ENCODE measurements around the gene CCDC142.
"Not testable (repeated sequence)": the region's sequence is repeated elsewhere in the genome, so short reads cannot be mapped to it uniquely, and the experiment has no call there.

Gene CCDC142

GRCh38 chr2:74464406-74464805, 18.4 kb downstream of the CCDC142 start:
- peak; percentile 37 for DNase-seq (ENCODE audit: low spot score)

- DNase-seq (ENCODE audit: low spot score), result no peak
Observed at GRCh38 chr2:74462786-74463105, 20.1 kb downstream of the CCDC142 start.

- DNase-seq (ENCODE audit: low spot score), result no peak
Observed at GRCh38 chr2:74462054-74462785, 20.6 kb downstream of the CCDC142 start.

- peak; percentile 33 for DNase-seq (ENCODE audit: low spot score)
Observed at GRCh38 chr2:74461187-74462053, 21.4 kb downstream of the CCDC142 start.

GRCh38 chr2:74460187-74460586, 22.6 kb downstream of the CCDC142 start:
- DNase-seq (ENCODE audit: low spot score), result not testable (repeated sequence)

- not testable (repeated sequence) for DNase-seq (ENCODE audit: low spot score)
Observed at GRCh38 chr2:74459503-74460118, 23.2 kb downstream of the CCDC142 start.

GRCh38 chr2:74458938-74459363, 23.8 kb downstream of the CCDC142 start:
- no peak for DNase-seq (ENCODE audit: low spot score)

- peak; percentile 92 for DNase-seq (ENCODE audit: low spot score)
Observed at GRCh38 chr2:74458132-74458937, 24.5 kb downstream of the CCDC142 start, which contains the start of gene WBP1. WBP1 (plus strand) TSS chr2:74458438; CDS start chr2:74458603, 165 bp downstream.

- peak; percentile 70 for DNase-seq (ENCODE audit: low spot score)
Observed at GRCh38 chr2:74457549-74458131, 25.2 kb downstream of the CCDC142 start.

- DNase-seq (ENCODE audit: low spot score), result no peak
Observed at GRCh38 chr2:74457129-74457548, 25.7 kb downstream of the CCDC142 start.

- peak; percentile 82 for DNase-seq (ENCODE audit: low spot score)
Observed at GRCh38 chr2:74454654-74455511, 27.9 kb downstream of the CCDC142 start, which contains the start of gene INO80B. INO80B (plus strand) TSS chr2:74455087; CDS start chr2:74455117, 30 bp downstream.

GRCh38 chr2:74450570-74451190, 32.1 kb downstream of the CCDC142 start:
- DNase-seq (ENCODE audit: low spot score), result no peak

- DNase-seq (ENCODE audit: low spot score), result no peak
Observed at GRCh38 chr2:74448771-74449170, 34.0 kb downstream of the CCDC142 start.

- DNase-seq (ENCODE audit: low spot score), result no peak
Observed at GRCh38 chr2:74447230-74447999, 35.4 kb downstream of the CCDC142 start.

GRCh38 chr2:74444498-74445318, 38.1 kb downstream of the CCDC142 start:
- DNase-seq (ENCODE audit: low spot score), result no peak

- not testable (repeated sequence) for DNase-seq (ENCODE audit: low spot score)
Observed at GRCh38 chr2:74442483-74443297, 40.1 kb downstream of the CCDC142 start.

Data from D341Med (cell line).